SK-N-SH (cell line): ENCODE results near the gene TNFSF11. TPM values are rescaled to one million over a fixed set of nuclear protein-coding genes. Genes with fewer than 3 reads are reported as not detected.

ENCODE experiments used
- CTCF ChIA-PET: fragments of 300-600, 350-600 bp; formaldehyde crosslinking; extraction: SDS; loops from one replicate; lab custom pipeline; 2021; lab: Yijun Ruan, JAX
- POLR2A ChIA-PET: fragments of 350-600 bp; sonication (Branson Sonifier 250); formaldehyde crosslinking; extraction: SDS; loops from one replicate; lab custom pipeline; 2020; ENCODE audit warnings: antibody characterized with exemption, inconsistent platforms; lab: Yijun Ruan, JAX
- DNase-seq: peaks from one replicate; pipeline ENCODE4 v3.0.0; 2012
- H2AFZ ChIP-seq: fragments of 200-600 bp; sonication (generic); 2 replicates; pipeline ENCODE4 v1.8.1; 2016; ENCODE audit warnings: antibody characterized with exemption, mild to moderate bottlenecking, low read depth
- H3F3A ChIP-seq: fragments of 200-600 bp; sonication (generic); replicated peaks from 2 replicates; pipeline ENCODE3; 2016; ENCODE audit warnings: antibody characterized with exemption, mild to moderate bottlenecking; ENCODE audit not compliant: insufficient read depth
- H3K27ac ChIP-seq, 2 experiments: fragments of 200-500 bp in 1 of 2; fragments of 200-600 bp in 1 of 2; sonication (Bioruptor generic) in 1 of 2; sonication (generic), shearing (Covaris generic) in 1 of 2; 2 replicates each; pipeline versions ENCODE4 v1.5.1 to v1.6.1; 2014 to 2016; ENCODE audit warnings: low read depth in 2 of 2, inconsistent platforms in 1 of 2, low read length in 1 of 2, mild to moderate bottlenecking in 1 of 2, mixed read lengths in 1 of 2
- H3K27me3 ChIP-seq: fragments of 200-600 bp; sonication (generic), shearing (Covaris generic); 2 replicates; pipeline ENCODE4 v1.6.1; 2016; ENCODE audit warnings: mixed run types; ENCODE audit not compliant: insufficient read depth
- H3K36me3 ChIP-seq, 2 experiments: fragments of 200-500 bp in 1 of 2; fragments of 200-600 bp in 1 of 2; sonication (Bioruptor generic) in 1 of 2; sonication (generic) in 1 of 2; replicated peaks in 1 of 2; 2 replicates each; pipeline versions ENCODE3 to v1.5.1; 2014 to 2016; ENCODE audit warnings: low read length in 1 of 2, mild to moderate bottlenecking in 1 of 2; ENCODE audit not compliant: insufficient read depth in 2 of 2, control insufficient read depth in 1 of 2
- H3K4me1 ChIP-seq, 2 experiments: fragments of 200-500 bp in 1 of 2; fragments of 200-600 bp in 1 of 2; sonication (Bioruptor generic) in 1 of 2; sonication (generic), shearing (Covaris generic) in 1 of 2; 2 replicates each; pipeline versions ENCODE4 v1.5.1 to v1.6.1; 2014 to 2016; ENCODE audit warnings: low read depth in 1 of 2, low read length in 1 of 2, mixed run types in 1 of 2; ENCODE audit not compliant: insufficient read depth in 2 of 2, control insufficient read depth in 1 of 2
- H3K4me2 ChIP-seq: fragments of 200-600 bp; sonication (generic), shearing (Covaris generic); 2 replicates; pipeline ENCODE4 v1.6.1; 2017; ENCODE audit warnings: mixed run types
- H3K4me3 ChIP-seq, 2 experiments: fragments of 200-500 bp in 1 of 2; fragments of 200-600 bp in 1 of 2; sonication (Bioruptor generic) in 1 of 2; sonication (generic), shearing (Covaris generic) in 1 of 2; 2 replicates each; pipeline versions ENCODE4 v1.5.1 to v1.8.1; 2014 to 2016; ENCODE audit warnings: low read depth in 2 of 2, inconsistent platforms in 1 of 2, low read length in 1 of 2, mild to moderate bottlenecking in 1 of 2, mixed read lengths in 1 of 2, moderate library complexity in 1 of 2
- H3K79me2 ChIP-seq: fragments of 200-600 bp; sonication (generic); 2 replicates; pipeline ENCODE4 v1.8.1; 2017; ENCODE audit warnings: mild to moderate bottlenecking; ENCODE audit not compliant: insufficient read depth
- H3K9ac ChIP-seq: fragments of 200-600 bp; sonication (generic); 2 replicates; pipeline ENCODE4 v1.6.1; 2017; ENCODE audit warnings: mixed run types
- H3K9me2 ChIP-seq: fragments of 200-600 bp; sonication (generic); 2 replicates; pipeline ENCODE4 v1.6.1; 2017; ENCODE audit warnings: mixed run types
- H3K9me3 ChIP-seq: fragments of 200-600 bp; sonication (generic); 2 replicates; pipeline ENCODE4 v1.6.1; 2017; ENCODE audit warnings: mixed run types, mild to moderate bottlenecking, moderate library complexity
- H4K20me1 ChIP-seq: fragments of 200-600 bp; sonication (generic); 2 replicates; pipeline ENCODE4 v1.6.1; 2017; ENCODE audit warnings: mild to moderate bottlenecking, mixed run types; ENCODE audit not compliant: insufficient read depth
- CHD2 ChIP-seq: fragments of 150-350 bp; IDR thresholded peaks from 2 replicates; pipeline ENCODE4 v1.6.1; 2018; ENCODE audit warnings: low read length; ENCODE audit not compliant: partially characterized antibody
- ELF1 ChIP-seq: IDR thresholded peaks from 2 replicates; pipeline ENCODE4 v1.4.0; 2012
- EP300 ChIP-seq, 2 experiments: IDR thresholded peaks; 2 replicates each; pipeline versions ENCODE4 v1.4.0 to v1.6.1; 2012; ENCODE audit warnings: borderline replicate concordance in 1 of 2, low read depth in 1 of 2, low read length in 1 of 2
- FOXM1 ChIP-seq: IDR thresholded peaks from 2 replicates; pipeline ENCODE4 v1.4.0; 2012; ENCODE audit warnings: low read depth, mild to moderate bottlenecking
- GABPA ChIP-seq: IDR thresholded peaks from 2 replicates; pipeline ENCODE4 v1.4.0; 2012; ENCODE audit warnings: low read depth, mild to moderate bottlenecking
- GATA2 ChIP-seq: sonication (generic); formaldehyde crosslinking; IDR thresholded peaks from 2 replicates; pipeline ENCODE4 v1.5.0; 2020; ENCODE audit warnings: mild to moderate bottlenecking, missing genetic modification reagents
- IRF3 ChIP-seq: fragments of 150-350 bp; IDR thresholded peaks from 2 replicates; pipeline ENCODE4 v1.6.1; 2016; ENCODE audit warnings: mild to moderate bottlenecking, low read depth, low read length
- JUND ChIP-seq: IDR thresholded peaks from 2 replicates; pipeline ENCODE4 v1.4.0; 2012
- MAX ChIP-seq: IDR thresholded peaks from 2 replicates; pipeline ENCODE4 v1.4.0; 2012; ENCODE audit warnings: low read depth
- MEF2A ChIP-seq: IDR thresholded peaks from 2 replicates; pipeline ENCODE4 v1.4.0; 2012; ENCODE audit warnings: low read depth, borderline replicate concordance
- NRF1 ChIP-seq: IDR thresholded peaks from 2 replicates; pipeline ENCODE4 v1.6.1; 2012; ENCODE audit warnings: low read depth, mild to moderate bottlenecking, low read length
- POLR2AphosphoS5 ChIP-seq: IDR thresholded peaks from 2 replicates; pipeline ENCODE4 v1.6.1; 2012; ENCODE audit warnings: low read depth, low read length
- RAD21 ChIP-seq: IDR thresholded peaks from 2 replicates; pipeline ENCODE4 v1.6.1; 2012; ENCODE audit warnings: mild to moderate bottlenecking, low read length
- RCOR1 ChIP-seq: fragments of 150-350 bp; IDR thresholded peaks from 2 replicates; pipeline ENCODE4 v1.6.1; 2017; ENCODE audit warnings: antibody characterized with exemption, low read length
- REST ChIP-seq: IDR thresholded peaks from 2 replicates; pipeline ENCODE4 v1.6.1; 2012; ENCODE audit warnings: mild to moderate bottlenecking, low read depth, low read length, moderate library complexity
- SIN3A ChIP-seq: IDR thresholded peaks from 2 replicates; pipeline ENCODE4 v1.6.1; 2012; ENCODE audit warnings: low read depth, mild to moderate bottlenecking, low read length, moderate library complexity, borderline replicate concordance
- TAF1 ChIP-seq: IDR thresholded peaks from 2 replicates; pipeline ENCODE4 v1.6.1; 2012; ENCODE audit warnings: low read depth, mild to moderate bottlenecking, low read length, moderate library complexity, borderline replicate concordance
- TCF12 ChIP-seq: IDR thresholded peaks from 2 replicates; pipeline ENCODE4 v1.4.0; 2012
- YY1 ChIP-seq: IDR thresholded peaks from 2 replicates; pipeline ENCODE4 v1.4.0; 2012; ENCODE audit warnings: low read depth, mild to moderate bottlenecking
- WGBS: methylation state at CpG from one replicate; pipeline ENCODE4 v1.1.6; 2017; ENCODE audit warnings: low lambda C conversion rate; 5-methylcytosine and 5-hydroxymethylcytosine counted together
- polyA plus RNA-seq, 3 experiments: library from polyadenylated mRNA; depleted of rRNA; stranded (reverse); fragments of >200 nt; gene quantifications; 2 replicates each; pipeline ENCODE4 v1.2.3, GENCODE V29; 2012

TNFSF11 gene
- polyA plus RNA-seq, 1 of the 3 experiments (the other 2 are of a cell fraction): not detected

GRCh38 chr13:42526276-42526675, 47.7 kb upstream of the TNFSF11 start (continued):
- TF ChIP-seq REST (no peak), EP300 (IDR thresholded peaks at IDR 0.05; ENCODE audit: borderline replicate concordance in 1 of 2, low read depth in 1 of 2, low read length in 1 of 2) (no peak), GABPA (no peak), RCOR1 (no peak), YY1 (no peak)

- WGBS: 16% methylated on average over 3 of the region's 3 CpGs
- Histone ChIP-seq H3K4me1 (no peaks in the 10 kb centered on the region), H3K36me3 (no peaks in the 10 kb centered on the region), H4K20me1 (no peaks in the 10 kb centered on the region), H3K27me3 (no peaks in the 10 kb centered on the region), H2AFZ (no peak overlapping the region), H3K9me3 (no peaks in the 10 kb centered on the region), H3K27ac (no peak overlapping the region), H3F3A (no peaks in the 10 kb centered on the region), H3K79me2 (no peaks in the 10 kb centered on the region), H3K9me2 (no peaks in the 10 kb centered on the region), H3K4me2 (no peak overlapping the region), H3K4me3 (no peak overlapping the region), H3K9ac (no peak overlapping the region)
- TF ChIP-seq NRF1: no peak
- no peak for TF ChIP-seq POLR2AphosphoS5
- no peak for TF ChIP-seq SIN3A
- no peak for TF ChIP-seq FOXM1
- no peak for TF ChIP-seq MEF2A
- no peak for TF ChIP-seq RCOR1
- no peak for TF ChIP-seq ELF1
- TF ChIP-seq TCF12: no peak
- TF ChIP-seq JUND: no peak
- TF ChIP-seq RAD21: no peak
- no peak for TF ChIP-seq GATA2 (CRISPR knock-in tag)
- no peak for TF ChIP-seq MAX
- no peak for TF ChIP-seq IRF3
- no peak for TF ChIP-seq CHD2
- no peak for TF ChIP-seq TAF1
- POLR2A ChIA-PET: no interaction called here
- DNase-seq: no peak
- CTCF ChIA-PET: no interaction called here
Observed at GRCh38 chr13:42526804-42527203, 47.1 kb upstream of the TNFSF11 start.
